GM19372 (cell line): Measurements from ENCODE around the gene PA2G4.

ENCODE experiments used
- ATAC-seq: cut with Tn5 transposase; IDR thresholded peaks from one replicate; pipeline ENCODE4 v1.9.1; 2021; ENCODE audit warnings: mild to moderate bottlenecking, low read depth, moderate library complexity; ENCODE audit not compliant: unreplicated experiment

Gene PA2G4

DNA sequence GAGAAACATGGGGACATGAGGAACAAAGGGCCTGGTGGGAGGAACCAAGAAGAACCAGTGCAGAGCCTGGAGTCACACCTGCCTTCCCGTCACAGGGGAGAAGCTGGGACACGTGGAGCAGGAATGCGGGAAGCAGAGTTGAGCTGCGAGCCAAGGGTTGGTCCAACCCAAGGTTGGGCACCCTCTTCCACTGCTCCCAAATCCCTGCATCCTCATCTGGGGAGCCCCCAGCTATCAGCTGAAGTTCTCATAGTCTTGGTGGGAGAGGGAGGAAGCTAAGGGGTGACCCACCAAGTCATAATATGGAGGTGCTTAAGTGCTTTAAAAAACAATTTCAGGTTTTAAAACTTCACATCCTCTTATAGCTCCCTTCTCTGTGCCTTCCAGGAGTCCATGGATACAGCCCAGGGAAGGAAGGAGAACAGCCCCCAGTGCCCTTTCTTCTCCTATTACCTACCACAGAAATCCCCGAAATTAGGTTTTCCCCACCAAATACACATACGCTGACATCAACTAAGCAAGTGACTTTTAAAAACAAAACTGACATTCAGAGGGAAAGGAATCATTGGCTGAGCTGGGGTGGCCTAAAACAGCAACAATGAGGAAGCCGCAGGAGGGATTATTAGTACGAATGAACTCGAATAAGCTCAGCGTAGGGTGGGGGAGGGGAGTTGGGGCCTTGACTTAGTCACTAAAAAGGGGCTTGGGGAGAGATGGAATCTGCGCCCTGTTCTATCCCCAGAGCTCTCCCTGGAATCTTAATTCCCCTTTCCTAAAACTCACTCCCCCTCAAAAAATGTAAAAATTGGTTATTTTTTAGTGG lies 58.3 kb downstream of the PA2G4 start:
- ATAC-seq: no peak
